H54 (cell line): Measurements from ENCODE around the gene PARVB.

Experiments used
- DNase-seq: peaks from one replicate; pipeline ENCODE4 v3.0.0; 2011; ENCODE audit warnings: low spot score, mixed read lengths; ENCODE audit not compliant: insufficient read length
- FAIRE-seq: peaks from 3 replicates; lab custom pipeline; 2011; peaks lifted over from hg19 to GRCh38; lab: Jason Lieb, UNC
- POLR2A ChIP-seq: IDR thresholded peaks from 2 replicates; pipeline ENCODE4 v1.6.1; 2011; ENCODE audit warnings: low read depth, mild to moderate bottlenecking, low read length

PARVB gene

DNA sequence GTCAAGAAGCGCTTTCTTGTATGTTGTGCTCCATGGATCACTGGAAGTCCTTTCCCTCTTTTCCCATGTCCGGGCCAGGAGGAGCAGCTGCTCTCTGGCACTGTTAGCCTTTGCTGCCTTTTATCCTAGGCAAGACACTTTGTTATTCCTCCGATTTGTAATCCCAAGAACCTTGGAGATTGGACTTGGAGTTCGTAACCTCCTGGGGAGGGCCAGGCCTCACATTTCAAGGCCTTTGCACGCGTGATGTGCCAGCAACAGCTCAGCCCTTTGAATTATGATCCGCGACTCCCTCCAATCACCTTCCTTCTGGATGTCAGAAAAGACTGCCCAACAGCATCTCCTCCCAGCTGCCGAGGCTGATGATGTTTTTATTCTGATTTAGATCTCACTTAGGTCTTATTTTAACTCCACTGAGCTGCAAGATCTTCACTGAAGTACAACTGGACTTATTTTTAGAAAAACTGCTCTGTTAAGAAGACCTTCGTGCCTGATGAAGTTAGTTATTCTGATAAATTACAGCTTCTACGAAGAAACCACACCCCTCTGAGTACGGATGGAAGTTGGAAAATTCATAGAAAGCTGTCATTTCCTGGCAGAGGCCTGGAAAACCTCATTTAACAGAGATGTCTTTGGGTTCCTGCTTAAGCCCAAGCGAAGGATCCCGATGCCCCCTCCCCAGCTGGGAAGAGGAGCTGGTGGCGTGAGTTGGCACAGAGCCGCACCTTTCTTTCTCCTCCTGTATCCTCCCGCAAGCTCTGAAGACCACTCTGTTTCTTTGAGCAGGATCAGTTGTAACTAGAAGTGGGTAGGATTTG, 62.4 kb downstream of the PARVB start:
- no peak for TF ChIP-seq POLR2A
- DNase-seq, result no peak
- FAIRE-seq, result no peak

DNA sequence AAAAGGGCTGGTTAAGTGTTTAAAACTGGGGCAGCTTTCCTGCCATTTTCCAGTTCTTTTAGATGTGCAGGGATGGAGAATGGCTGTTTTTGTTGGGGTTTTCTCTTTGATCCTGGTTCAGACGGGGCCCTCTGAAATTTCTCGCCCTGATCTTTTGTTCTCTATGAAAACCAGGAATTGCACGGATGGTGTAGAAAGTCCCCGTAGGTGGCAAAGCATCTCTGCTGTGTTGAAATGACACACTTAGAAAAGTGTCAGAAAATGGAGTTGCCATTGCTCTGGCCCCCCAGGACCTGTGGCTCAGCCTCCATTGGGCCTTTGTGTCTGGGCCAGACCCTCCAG, 63.0 kb downstream of the PARVB start:
- no peak for TF ChIP-seq POLR2A
- FAIRE-seq (no peak), DNase-seq (no peak)

DNA sequence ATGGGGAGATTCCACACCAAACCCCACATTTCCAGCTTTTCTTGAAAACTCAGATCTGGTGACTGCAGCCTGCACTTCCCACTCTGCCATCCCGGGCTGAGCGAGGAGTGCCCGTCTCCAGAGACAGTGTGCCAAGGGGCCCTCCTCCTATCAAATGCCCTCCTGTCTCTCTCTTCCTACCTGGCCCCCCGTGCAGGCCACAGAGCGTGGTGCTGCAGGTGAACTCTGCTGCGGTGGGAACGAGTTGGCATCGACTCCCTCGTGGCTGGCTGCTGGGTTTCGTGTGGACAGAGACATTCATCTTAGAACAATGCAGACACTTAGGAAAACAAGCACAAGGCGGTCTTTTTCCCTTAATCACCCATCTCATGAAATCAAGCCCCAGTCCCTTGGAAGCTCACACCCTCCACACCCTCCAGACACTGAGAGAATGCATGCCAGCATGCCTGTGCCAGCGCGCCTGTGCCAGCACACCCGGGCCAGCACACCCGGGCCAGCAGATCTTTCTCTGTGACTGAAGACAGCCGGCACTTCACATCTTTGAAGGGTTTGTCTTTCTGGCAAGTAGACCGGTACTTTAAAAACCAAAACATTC, 65.0 kb downstream of the PARVB start:
- TF ChIP-seq POLR2A, result no peak
- DNase-seq, result peak; percentile 28
- FAIRE-seq, result no peak

DNA sequence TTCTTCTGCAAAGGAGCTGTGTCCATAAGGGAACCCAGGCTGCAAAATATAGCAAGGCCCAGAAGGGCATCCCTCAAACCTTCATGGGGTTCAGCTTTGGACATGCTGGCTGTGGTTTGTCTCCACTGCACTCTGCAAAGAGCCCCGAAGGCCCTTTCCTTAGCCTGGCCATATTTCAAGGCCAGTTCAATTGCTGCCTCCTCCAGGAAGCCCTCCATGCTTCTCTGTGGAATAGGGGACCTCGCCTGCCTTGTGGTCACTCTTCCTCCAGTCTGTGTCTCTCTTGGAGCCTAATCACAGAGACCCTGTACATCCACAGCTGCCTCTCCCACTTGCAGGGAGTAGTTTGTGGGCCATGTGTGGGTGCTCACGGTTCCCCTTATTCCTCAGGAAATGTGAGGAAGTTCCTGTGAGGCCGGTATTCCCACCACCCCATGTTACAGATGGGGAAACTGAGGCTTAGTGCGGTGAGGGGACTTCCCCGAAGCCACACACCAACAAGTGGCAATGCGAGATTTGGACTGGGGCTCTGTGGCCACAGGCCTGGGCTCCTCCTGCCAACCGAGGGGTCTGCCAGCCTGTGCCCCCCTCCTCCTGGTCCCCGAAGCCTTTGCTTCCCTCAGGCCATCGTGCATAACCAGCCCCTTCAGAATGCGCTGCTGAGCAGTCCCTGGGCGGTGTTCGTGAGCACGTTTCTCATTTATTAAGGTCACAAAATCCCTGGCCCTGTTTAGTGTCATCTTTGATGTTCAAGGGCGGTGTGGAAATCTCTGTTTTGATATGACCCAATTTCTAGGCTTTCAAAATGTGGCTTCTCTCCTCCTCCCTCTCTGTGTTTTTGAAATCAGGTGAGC, 65.8 kb downstream of the PARVB start:
- no peak for DNase-seq
- no peak for FAIRE-seq
- TF ChIP-seq POLR2A, result no peak

DNA sequence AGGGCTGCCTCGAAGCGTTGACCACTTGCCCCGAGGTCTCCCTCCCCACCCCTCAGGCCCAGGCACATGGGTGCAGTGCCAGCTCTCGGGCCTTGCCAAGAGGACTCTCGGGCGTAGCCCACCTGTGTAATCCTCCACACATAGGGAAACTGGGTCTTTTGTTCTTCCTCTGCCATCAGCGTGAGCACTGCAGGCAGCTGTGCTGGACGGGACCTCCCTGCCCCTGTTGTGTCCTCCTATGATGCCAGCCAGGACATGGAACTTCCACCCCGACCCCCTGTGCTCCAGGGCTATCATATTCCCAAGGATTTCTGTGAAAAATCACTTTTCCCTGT, 66.4 kb downstream of the PARVB start:
- DNase-seq (no peak), FAIRE-seq (no peak)
- TF ChIP-seq POLR2A, result no peak

DNA sequence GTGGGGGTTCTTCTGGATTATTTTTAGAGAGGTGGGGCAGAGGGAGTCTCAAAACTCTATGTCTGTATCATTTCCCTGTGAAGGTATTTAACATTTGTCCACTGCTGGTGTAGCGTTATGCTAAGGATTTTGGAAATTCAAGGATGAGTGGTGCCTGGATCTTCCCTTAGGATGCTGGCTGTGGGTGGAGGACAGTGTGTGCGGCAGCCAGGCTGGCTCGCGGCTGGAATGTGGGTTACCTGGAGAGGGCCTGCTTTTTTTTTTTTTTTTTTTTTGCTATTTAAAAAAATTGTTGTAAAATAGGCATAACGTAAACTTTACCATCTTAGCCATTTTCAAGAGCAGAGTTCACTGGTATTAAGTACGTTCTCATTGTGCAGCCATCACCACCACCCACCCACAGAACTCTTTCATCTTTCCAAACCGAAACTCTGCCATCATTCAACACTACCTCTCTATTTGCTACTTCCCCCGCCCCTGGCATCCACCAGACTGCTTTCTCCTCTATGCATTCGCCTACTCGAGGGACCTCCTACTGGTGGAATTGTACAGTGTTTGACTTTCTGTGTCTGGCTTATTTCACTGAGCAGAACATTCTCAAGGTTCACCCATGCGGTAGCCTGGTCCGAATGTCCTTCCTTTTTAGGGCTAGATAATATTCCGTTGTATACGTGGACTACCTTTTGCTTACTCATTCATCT, 67.1 kb downstream of the PARVB start:
- FAIRE-seq (no peak), DNase-seq (no peak)
- TF ChIP-seq POLR2A, result no peak

DNA sequence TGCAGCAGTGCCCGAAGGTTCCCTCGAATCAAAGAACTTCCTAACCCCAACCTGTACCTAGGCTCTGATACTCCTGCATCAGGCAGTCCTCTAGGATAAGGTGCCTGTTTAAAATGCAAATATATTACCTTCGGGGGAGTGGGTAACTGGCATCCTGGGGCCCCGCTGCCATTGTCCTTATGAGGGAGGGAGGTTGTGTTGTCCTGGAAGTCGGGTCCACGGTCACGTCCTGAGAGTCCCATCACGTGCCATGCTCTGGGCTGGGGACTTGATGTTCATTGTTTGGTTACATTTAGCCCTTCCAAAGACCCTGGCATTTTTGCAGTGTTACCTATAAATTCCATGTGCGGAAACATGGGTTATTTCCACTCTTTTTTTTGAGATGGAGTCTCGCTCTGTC, 67.6 kb downstream of the PARVB start:
- FAIRE-seq, result no peak
- no peak for TF ChIP-seq POLR2A
- no peak for DNase-seq

DNA sequence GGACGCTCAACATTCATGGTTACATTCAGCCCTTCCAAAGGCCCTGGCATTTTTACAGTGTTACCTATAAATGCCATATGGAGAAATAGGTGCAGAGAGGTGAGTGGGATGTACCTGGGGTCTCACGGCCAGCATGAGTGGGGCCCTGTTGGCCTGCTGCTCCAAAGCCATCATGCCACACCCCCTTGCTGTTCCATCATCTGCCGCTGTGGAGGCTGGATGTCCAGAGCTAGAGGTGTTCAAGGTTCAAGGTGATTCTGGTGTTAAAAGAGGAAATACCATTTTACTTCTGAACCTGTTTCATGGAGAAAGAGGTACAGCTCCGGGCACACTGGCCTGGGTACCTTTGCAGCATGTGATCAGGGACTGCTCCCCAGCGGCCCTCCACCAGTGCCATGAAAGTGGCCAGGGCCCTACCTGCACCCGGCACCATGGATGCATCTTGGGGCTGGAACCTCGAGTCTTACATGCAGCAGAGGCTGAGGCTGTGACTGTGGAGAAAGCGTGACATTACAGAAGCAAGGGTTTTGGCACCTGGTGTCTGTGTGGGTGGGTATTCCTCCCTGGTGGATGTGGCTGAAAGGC, 68.6 kb downstream of the PARVB start:
- FAIRE-seq, result no peak
- DNase-seq, result no peak
- no peak for TF ChIP-seq POLR2A

DNA sequence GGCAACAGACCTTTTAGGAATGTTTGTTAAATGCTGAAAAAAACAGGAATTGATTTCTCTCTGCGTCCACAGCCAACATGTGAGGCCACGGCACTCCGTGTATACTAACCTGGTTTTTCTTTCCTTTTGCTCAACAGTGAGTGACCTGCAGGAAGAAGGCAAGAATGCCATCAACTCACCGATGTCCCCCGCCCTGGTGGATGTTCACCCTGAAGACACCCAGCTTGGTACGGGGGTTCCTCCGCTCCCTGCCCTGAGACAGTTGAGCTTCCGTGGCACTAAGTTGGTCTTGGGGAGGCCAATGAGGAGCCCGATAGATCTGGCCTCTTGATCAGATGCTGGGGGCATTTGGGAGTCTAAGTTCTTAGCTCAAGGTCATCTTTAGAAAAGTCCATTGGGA, 69.7 kb downstream of the PARVB start:
- no peak for DNase-seq
- no peak for FAIRE-seq
- TF ChIP-seq POLR2A, result no peak

DNA sequence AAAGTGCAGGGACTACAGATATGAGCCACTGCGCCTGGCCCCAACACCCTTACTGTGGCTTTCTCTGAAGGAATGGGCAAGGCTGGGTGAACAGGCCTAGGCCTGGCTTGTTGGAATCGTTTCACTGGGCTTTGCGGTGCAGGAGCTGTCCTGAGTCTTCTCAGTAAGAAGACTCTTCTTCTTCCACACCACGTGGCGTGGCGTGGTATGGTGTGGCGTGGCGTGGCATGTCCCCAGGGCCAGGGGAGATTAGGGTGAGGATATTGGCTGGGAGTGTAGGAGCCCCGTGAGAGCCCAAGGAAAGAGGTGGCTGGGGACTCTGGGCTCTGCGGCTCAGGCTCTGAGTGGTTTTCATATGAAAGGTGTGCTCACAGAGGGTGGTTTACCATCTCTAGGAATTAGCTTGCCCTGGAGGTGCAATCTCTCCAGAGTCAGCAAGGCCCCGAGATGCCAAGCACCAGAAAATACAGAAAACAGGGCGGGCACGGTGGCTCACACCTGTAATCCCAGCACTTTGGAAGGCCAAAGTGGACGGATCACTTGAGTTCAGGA, 70.7 kb downstream of the PARVB start:
- FAIRE-seq (no peak), DNase-seq (no peak)
- TF ChIP-seq POLR2A, result no peak

DNA sequence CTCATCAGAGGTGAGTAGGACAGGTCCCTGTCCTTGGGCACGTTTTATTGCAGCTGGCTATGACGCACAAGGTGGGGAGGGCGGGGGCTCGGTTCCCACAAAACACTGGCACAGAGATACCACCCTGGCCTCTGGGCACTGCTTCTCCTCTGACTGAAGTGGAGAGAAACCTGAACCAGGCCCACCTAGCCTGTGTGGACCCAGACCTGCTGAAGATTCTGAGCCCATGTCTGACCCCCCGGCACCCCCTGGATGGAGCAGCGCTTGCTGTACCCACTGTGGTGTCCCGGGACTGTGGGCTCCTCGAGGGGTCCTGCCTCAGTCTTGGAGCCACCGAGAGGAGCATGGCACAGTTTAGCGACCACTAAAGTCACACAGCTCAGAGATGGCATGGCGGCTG, 72.6 kb downstream of the PARVB start:
- no peak for FAIRE-seq

DNA sequence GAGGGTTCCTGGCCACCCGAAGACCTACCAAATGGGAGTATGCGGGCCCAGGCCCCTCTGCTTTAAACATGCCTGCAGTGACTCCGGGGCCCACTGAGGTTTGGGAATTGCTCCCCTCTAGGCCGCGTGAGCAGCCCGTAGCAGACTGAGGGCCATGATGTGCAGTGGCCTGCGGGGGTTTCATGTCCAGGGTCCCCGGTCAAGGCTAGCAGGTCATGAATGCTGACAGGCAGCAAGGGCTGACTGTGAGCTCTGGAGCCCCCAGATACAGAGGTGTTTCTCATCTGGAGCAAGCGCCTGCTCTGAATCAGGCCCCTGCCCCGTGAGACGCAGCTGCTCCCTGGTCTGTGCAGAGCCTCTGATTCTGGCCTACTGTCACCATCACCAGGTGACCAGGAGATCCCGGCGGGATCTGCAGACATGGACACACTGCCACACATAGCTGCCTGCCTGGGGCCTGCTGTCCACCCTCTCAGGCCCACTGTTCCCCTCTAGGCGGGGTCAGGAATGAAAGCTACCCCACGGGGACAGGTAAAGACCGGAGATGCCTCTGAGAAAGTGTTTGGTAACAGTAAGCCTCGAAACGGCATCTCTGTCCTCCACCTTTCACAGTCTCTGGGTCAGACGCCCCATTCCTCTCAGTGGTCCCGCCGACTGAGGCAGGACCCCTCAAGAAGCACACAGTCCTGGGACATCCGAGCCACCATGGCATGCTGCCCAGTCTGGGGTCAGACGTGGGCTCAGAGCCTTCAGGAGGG, 73.3 kb downstream of the PARVB start:
- TF ChIP-seq POLR2A, result no peak
- DNase-seq (no peak), FAIRE-seq (no peak)

More for the DNA sequence above, 72.6 kb downstream of the PARVB start:
- no peak for TF ChIP-seq POLR2A
- DNase-seq, result no peak
